ENCODE data around the gene SCO2.

The SCO2 gene

GRCh38 chr22:50518606-50519005 is 6.8 kb downstream of the SCO2 start:
- no peak for DNase-seq

- DNase-seq: no peak
These were observed 7.7 kb downstream of the SCO2 start for GRCh38 chr22:50517495-50518260.

- no peak for DNase-seq
These were observed 8.5 kb downstream of the SCO2 start for GRCh38 chr22:50516891-50517290.

GRCh38 chr22:50516068-50516467 is 9.3 kb downstream of the SCO2 start:
- no peak for DNase-seq

GRCh38 chr22:50513175-50513574 is 12.2 kb downstream of the SCO2 start:
- DNase-seq: no peak

GRCh38 chr22:50508897-50509296 is 16.5 kb downstream of the SCO2 start:
- DNase-seq: no peak

GRCh38 chr22:50507991-50508884 is 17.2 kb downstream of the SCO2 start, which contains the start of gene NCAPH2:
TSS of gene NCAPH2 (plus strand) at chr22:50508224. CDS start at chr22:50508338, 114 bp downstream.
- DNase-seq: peak; percentile 100

GRCh38 chr22:50507421-50507990 is 17.9 kb downstream of the SCO2 start, which contains the start of gene LMF2:
TSS of gene LMF2 (minus strand) at chr22:50507702. CDS start at chr22:50507675, 27 bp downstream.
- peak; percentile 100 for DNase-seq

GRCh38 chr22:50506611-50507420 is 18.6 kb downstream of the SCO2 start:
- DNase-seq: no peak

- no peak for DNase-seq
These were observed 19.4 kb downstream of the SCO2 start for GRCh38 chr22:50505776-50506610.

- DNase-seq: no peak
These were observed 20.1 kb downstream of the SCO2 start for GRCh38 chr22:50505276-50505775.

- no peak for DNase-seq
These were observed 20.8 kb downstream of the SCO2 start for GRCh38 chr22:50504369-50505211.

GRCh38 chr22:50503475-50504145 is 21.8 kb downstream of the SCO2 start:
- no peak for DNase-seq

GRCh38 chr22:50502628-50503474 is 22.5 kb downstream of the SCO2 start:
- DNase-seq: no peak

GRCh38 chr22:50502096-50502495 is 23.3 kb downstream of the SCO2 start:
- no peak for DNase-seq

- no peak for DNase-seq
These were observed 24.9 kb downstream of the SCO2 start for GRCh38 chr22:50500452-50500851.

GRCh38 chr22:50498322-50498890 is 27.0 kb downstream of the SCO2 start:
- DNase-seq: peak; percentile 48

- no peak for DNase-seq
These were observed 28.3 kb downstream of the SCO2 start for GRCh38 chr22:50497093-50497492.
